ENCODE results near the gene CCDC142. TPM values are rescaled to one million over a fixed set of nuclear protein-coding genes. Genes with fewer than 3 reads are reported as not detected.

The CCDC142 gene
- total RNA-seq, 1 donor from 2014 or later = 28.0 TPM

DNA sequence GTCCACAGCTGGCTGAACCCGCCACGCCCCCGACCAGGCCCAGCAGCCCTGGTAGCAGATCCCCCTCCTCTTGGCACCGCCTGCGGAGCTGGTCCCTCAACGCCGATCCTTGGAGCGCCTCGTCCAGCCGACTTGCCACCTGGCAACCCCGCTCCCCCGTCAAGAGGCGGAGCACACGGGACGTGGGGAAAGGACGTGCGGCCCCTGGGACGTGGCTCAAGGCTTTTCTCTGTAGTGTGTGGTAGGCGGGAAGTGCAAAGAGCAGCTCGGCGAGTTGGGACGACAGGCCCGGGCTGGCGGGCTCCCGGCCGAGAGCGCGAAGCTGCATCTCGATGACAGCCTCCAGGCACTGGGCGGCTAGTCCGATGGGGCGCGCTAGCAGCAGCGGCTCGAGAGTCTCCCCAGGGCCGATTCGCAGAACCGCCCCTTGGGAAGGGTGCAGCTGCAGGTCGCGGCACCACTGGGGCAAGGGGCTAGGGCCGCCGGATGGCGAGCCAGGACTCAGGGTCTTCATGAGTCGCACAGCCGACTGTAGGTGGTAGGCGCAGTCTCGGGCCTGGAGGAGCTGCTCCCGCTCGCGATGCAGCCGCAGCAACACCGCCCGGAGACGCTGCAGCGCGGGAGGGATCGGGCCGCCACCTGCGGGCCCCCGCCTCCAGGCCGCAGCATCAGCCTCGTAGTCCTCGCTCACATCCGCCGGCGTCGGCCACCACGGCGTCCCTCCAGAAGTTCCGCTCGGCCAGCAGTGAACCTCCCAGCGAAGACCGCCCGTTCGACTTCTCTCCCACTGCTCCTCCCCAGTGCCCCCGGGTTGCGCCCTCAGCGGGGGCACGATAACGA is 617 bp downstream of the CCDC142 start:
- DNase-seq = peak; percentile 66
- TF ChIP-seq, protein P1, sequence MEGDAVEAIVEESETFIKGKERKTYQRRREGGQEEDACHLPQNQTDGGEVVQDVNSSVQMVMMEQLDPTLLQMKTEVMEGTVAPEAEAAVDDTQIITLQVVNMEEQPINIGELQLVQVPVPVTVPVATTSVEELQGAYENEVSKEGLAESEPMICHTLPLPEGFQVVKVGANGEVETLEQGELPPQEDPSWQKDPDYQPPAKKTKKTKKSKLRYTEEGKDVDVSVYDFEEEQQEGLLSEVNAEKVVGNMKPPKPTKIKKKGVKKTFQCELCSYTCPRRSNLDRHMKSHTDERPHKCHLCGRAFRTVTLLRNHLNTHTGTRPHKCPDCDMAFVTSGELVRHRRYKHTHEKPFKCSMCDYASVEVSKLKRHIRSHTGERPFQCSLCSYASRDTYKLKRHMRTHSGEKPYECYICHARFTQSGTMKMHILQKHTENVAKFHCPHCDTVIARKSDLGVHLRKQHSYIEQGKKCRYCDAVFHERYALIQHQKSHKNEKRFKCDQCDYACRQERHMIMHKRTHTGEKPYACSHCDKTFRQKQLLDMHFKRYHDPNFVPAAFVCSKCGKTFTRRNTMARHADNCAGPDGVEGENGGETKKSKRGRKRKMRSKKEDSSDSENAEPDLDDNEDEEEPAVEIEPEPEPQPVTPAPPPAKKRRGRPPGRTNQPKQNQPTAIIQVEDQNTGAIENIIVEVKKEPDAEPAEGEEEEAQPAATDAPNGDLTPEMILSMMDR (IDR thresholded peaks at IDR 0.05; ENCODE audit: partially characterized antibody, unreplicated experiment) = no peak
- Mint-ChIP-seq H3K27me3 (ENCODE audit: unreplicated experiment) (peaks cover 12% of the 10 kb centered on the region), H3K9me3 (ENCODE audit: unreplicated experiment) (peaks cover 9% of the 10 kb centered on the region), H3K4me1 (ENCODE audit: low read depth, unreplicated experiment) (no peaks in the 10 kb centered on the region), H3K36me3 (ENCODE audit: unreplicated experiment) (no peaks in the 10 kb centered on the region), H3K4me3 (ENCODE audit: unreplicated experiment) (peak overlapping the region; percentile 98), H3K27ac (ENCODE audit: unreplicated experiment) (peak overlapping the region; percentile 99)

DNA sequence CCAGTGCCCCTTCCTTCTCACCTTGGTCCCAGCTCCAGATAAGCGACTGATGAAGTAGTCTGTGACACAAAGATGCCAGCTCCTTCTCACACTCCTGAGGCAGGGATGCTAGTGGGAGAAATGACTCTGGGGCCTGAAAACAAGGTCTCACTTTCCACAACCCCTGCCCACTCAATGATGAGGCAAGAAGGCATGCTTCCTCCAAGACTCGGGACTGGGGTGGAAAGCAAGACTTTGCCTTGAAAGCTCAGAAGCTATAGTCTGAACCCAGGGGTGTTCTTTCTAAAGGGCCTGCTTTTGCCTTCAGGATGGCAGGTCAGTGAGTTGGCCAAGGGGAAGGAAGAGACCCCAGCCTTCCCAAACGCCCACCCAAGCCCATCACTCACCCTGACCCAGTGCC is 1.4 kb downstream of the CCDC142 start:
- TF ChIP-seq, protein P1 (IDR thresholded peaks at IDR 0.05; ENCODE audit: partially characterized antibody, unreplicated experiment) = no peak
- H3K4me3 Mint-ChIP-seq (ENCODE audit: unreplicated experiment) = peak overlapping the region; percentile 98
- DNase-seq = no peak
- H3K4me1 Mint-ChIP-seq (ENCODE audit: low read depth, unreplicated experiment) = no peaks in the 10 kb centered on the region
- H3K9me3 Mint-ChIP-seq (ENCODE audit: unreplicated experiment) = peaks cover 9% of the 10 kb centered on the region
- H3K36me3 Mint-ChIP-seq (ENCODE audit: unreplicated experiment) = no peaks in the 10 kb centered on the region
- no peak overlapping the region for H3K27ac Mint-ChIP-seq (ENCODE audit: unreplicated experiment)
- peaks cover 15% of the 10 kb centered on the region for H3K27me3 Mint-ChIP-seq (ENCODE audit: unreplicated experiment)

DNA sequence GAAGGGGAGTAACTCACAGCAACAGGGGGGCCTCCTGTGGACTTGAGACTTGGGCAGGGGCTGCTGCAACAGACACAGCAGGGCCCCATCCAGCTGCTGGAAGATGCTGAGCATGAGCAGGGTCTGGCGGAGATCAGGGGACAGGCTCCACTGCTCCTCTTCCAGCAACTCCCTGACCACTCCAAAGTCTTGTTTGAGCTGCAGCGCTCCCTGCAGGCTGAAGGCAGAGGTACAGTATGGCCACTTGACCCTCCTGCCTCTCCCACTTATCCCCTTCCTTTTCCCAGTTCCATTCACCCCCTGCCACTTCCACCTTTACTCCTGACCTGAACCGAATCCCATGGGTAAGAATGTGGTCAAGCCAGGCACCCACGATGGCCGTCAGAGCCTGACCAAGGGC is 7.9 kb downstream of the CCDC142 start:
- H3K4me3 Mint-ChIP-seq (ENCODE audit: unreplicated experiment) = no peak overlapping the region
- peaks cover 17% of the 10 kb centered on the region for H3K9me3 Mint-ChIP-seq (ENCODE audit: unreplicated experiment)
- peak; percentile 53 for DNase-seq
- H3K36me3 Mint-ChIP-seq (ENCODE audit: unreplicated experiment) = no peaks in the 10 kb centered on the region
- peaks cover 21% of the 10 kb centered on the region for H3K27me3 Mint-ChIP-seq (ENCODE audit: unreplicated experiment)
- H3K4me1 Mint-ChIP-seq (ENCODE audit: low read depth, unreplicated experiment) = no peaks in the 10 kb centered on the region
- TF ChIP-seq, protein P1 (IDR thresholded peaks at IDR 0.05; ENCODE audit: partially characterized antibody, unreplicated experiment) = peak; percentile 35
- H3K27ac Mint-ChIP-seq (ENCODE audit: unreplicated experiment) = no peak overlapping the region

DNA sequence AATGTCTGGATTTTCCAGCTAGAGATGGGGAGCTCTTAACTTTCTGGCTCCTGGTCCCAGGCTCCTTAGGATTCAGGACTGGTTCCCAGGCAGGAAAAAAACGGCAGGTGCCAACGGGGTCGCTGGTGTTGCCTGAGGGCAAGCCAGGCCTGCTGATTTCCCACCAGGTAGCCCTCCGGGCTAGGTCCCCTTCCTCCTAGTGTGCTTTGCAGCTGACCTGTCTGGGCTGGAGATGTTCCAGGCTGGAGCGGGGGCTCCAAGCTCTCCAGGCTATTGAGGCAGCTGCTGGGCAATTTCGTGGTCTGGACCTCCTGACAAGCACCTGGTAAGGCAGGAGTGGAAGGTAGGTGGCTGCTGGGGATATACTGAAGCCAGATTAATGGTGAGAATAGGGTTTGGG is 8.3 kb downstream of the CCDC142 start:
- H3K27ac Mint-ChIP-seq (ENCODE audit: unreplicated experiment) = no peak overlapping the region
- no peak for DNase-seq
- no peaks in the 10 kb centered on the region for H3K36me3 Mint-ChIP-seq (ENCODE audit: unreplicated experiment)
- TF ChIP-seq, protein P1 (IDR thresholded peaks at IDR 0.05; ENCODE audit: partially characterized antibody, unreplicated experiment) = no peak
- no peaks in the 10 kb centered on the region for H3K4me1 Mint-ChIP-seq (ENCODE audit: low read depth, unreplicated experiment)
- no peak overlapping the region for H3K4me3 Mint-ChIP-seq (ENCODE audit: unreplicated experiment)
- peaks cover 20% of the 10 kb centered on the region for H3K9me3 Mint-ChIP-seq (ENCODE audit: unreplicated experiment)
- H3K27me3 Mint-ChIP-seq (ENCODE audit: unreplicated experiment) = peaks cover 21% of the 10 kb centered on the region

DNA sequence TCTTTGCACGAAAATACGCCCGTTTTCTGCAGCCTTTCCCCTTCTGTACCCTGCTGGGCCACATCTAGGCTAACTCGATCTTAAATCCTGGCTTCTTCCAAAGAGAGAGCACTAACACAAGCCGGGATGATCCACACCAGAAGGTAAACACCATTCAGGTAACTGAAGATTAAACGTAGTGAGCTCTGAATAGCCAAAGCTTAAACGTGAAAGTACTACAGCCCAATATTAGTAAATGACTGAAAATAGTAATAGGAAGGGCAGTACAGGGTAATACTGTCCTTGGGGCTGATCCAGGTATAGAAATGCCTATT is 9.9 kb downstream of the CCDC142 start:
- DNase-seq = no peak
- peaks cover 20% of the 10 kb centered on the region for H3K9me3 Mint-ChIP-seq (ENCODE audit: unreplicated experiment)
- H3K36me3 Mint-ChIP-seq (ENCODE audit: unreplicated experiment) = no peaks in the 10 kb centered on the region
- no peaks in the 10 kb centered on the region for H3K4me1 Mint-ChIP-seq (ENCODE audit: low read depth, unreplicated experiment)
- peak overlapping the region; percentile 98 for H3K27ac Mint-ChIP-seq (ENCODE audit: unreplicated experiment)
- TF ChIP-seq, protein P1 (IDR thresholded peaks at IDR 0.05; ENCODE audit: partially characterized antibody, unreplicated experiment) = no peak
- H3K4me3 Mint-ChIP-seq (ENCODE audit: unreplicated experiment) = peak overlapping the region; percentile 97
- peaks cover 21% of the 10 kb centered on the region for H3K27me3 Mint-ChIP-seq (ENCODE audit: unreplicated experiment)
